K562 (cell line): ENCODE measurements around the gene PRPF8. TPM values are rescaled to one million over a fixed set of nuclear protein-coding genes. Genes with fewer than 3 reads are reported as not detected.

Experiments
- ETS2 ChIP-seq: IDR thresholded peaks from 2 replicates; pipeline ENCODE4 v1.6.1; 2016; ENCODE audit warnings: borderline replicate concordance, missing genetic modification characterization, mild to moderate bottlenecking, moderate library complexity, missing compliant biosample characterization; ENCODE audit not compliant: poor library complexity, severe bottlenecking
- FOXM1 ChIP-seq, 2 experiments: fragments of 450-650 bp in 1 of 2; sonication (generic) in 1 of 2; formaldehyde crosslinking in 1 of 2; IDR thresholded peaks; 2 replicates each; pipeline versions ENCODE4 v1.6.1 to v1.9.0; 2017 to 2022; ENCODE audit warnings: low read depth in 2 of 2, mild to moderate bottlenecking in 2 of 2, missing genetic modification reagents in 1 of 2, moderate library complexity in 1 of 2
- HDAC1 ChIP-seq, 2 experiments: fragments of 450-650 bp; IDR thresholded peaks; 2 replicates each; pipeline ENCODE4 v1.6.1; 2016 to 2017; ENCODE audit warnings: inconsistent platforms in 1 of 2, mild to moderate bottlenecking in 1 of 2, moderate library complexity in 1 of 2
- KLF1 ChIP-seq: fragments of 450-650 bp; IDR thresholded peaks from 2 replicates; pipeline ENCODE4 v1.6.1; 2016; ENCODE audit warnings: missing genetic modification characterization, missing compliant biosample characterization
- MAZ ChIP-seq, 2 experiments: fragments of 450-650 bp in 1 of 2; sonication (generic) in 1 of 2; formaldehyde crosslinking; IDR thresholded peaks in 1 of 2; conservative IDR thresholded peaks in 1 of 2; 2 replicates each; pipeline versions ENCODE4 v1.4.0 to v1.5.0; 2020; ENCODE audit warnings: mild to moderate bottlenecking in 1 of 2, missing genetic modification reagents in 1 of 2
- RBBP5 ChIP-seq: fragments of 200-600 bp; sonication (generic); IDR thresholded peaks from 2 replicates; pipeline ENCODE4 v1.6.1; 2012; ENCODE audit warnings: borderline replicate concordance, mild to moderate bottlenecking, low read length, control low read depth, inconsistent platforms; ENCODE audit not compliant: insufficient read depth, poor library complexity, severe bottlenecking
- RCOR1 ChIP-seq, 2 experiments: IDR thresholded peaks; 2 replicates each; pipeline ENCODE4 v1.6.1; 2012; ENCODE audit warnings: low read depth in 2 of 2, low read length in 2 of 2, borderline replicate concordance in 1 of 2, improper control_type of control experiment in 1 of 2
- TAF1 ChIP-seq: IDR thresholded peaks from 2 replicates; pipeline ENCODE4 v1.6.1; 2011; ENCODE audit warnings: mild to moderate bottlenecking, low read length, moderate library complexity; ENCODE audit not compliant: insufficient read depth, control insufficient read depth, severe bottlenecking; ENCODE audit errors: extremely low read depth
- ZNF134 ChIP-seq: fragments of 250-450 bp; sonication (Bioruptor Pico); conservative IDR thresholded peaks from 2 replicates; pipeline ENCODE4 v1.4.0; 2020
- polyA plus RNA-seq, 8 experiments: library from polyadenylated mRNA; depleted of rRNA in 4 of 8; stranded (reverse) in 5 of 8; unstranded in 3 of 8; fragments of >200 nt; fragmentation: Nextera tagmentation in 2 of 8; fragmentation: Illumina TruSeq in 1 of 8; extraction: Ambion mirVana in 2 of 8; extraction: Trizol in 1 of 8; gene quantifications; 2 replicates each; pipeline versions ENCODE4 v1.2.1 to v1.2.3, GENCODE V29; 2011 to 2014; ENCODE audit warnings: inconsistent platforms in 1 of 8, missing spikeins in 1 of 8
- total RNA-seq, 7 experiments: library from RNA; depleted of rRNA in 6 of 7; stranded (reverse); fragments of >200 nt in 6 of 7; fragmentation: Illumina TruSeq in 2 of 7; extraction: Trizol in 2 of 7; gene quantifications; 2 replicates each; pipeline versions ENCODE4 v1.2.1 to v1.2.3, GENCODE V29; 2011 to 2021; ENCODE audit warnings: low replicate concordance in 1 of 7
- TF ChIP-seq, protein P1 (sequence below), 2 experiments: fragments of 450-650 bp in 1 of 2; sonication (generic) in 1 of 2; formaldehyde crosslinking in 1 of 2; IDR thresholded peaks; 2 replicates each; pipeline versions ENCODE4 v1.7.1 to v1.9.0; 2016 to 2022; ENCODE audit warnings: inconsistent platforms in 1 of 2, mild to moderate bottlenecking in 1 of 2, missing genetic modification reagents in 1 of 2
- TF ChIP-seq, protein P2 (sequence below), 2 experiments: IDR thresholded peaks; 2 replicates each; pipeline ENCODE4 v1.6.1; 2011; ENCODE audit warnings: borderline replicate concordance in 1 of 2, control low read depth in 1 of 2, low read depth in 1 of 2, low read length in 1 of 2, mild to moderate bottlenecking in 1 of 2, mixed read lengths in 1 of 2, moderate library complexity in 1 of 2; ENCODE audit not compliant: insufficient read depth in 1 of 2, insufficient read length in 1 of 2, poor library complexity in 1 of 2, severe bottlenecking in 1 of 2; ENCODE audit errors: extremely low read depth in 1 of 2
- TF ChIP-seq, protein P3 (sequence below), 2 experiments: fragments of 200-800 bp in 1 of 2; sonication (Bioruptor generic) in 1 of 2; sonication (generic) in 1 of 2; formaldehyde crosslinking in 1 of 2; IDR thresholded peaks in 1 of 2; conservative IDR thresholded peaks in 1 of 2; 2 replicates each; pipeline versions ENCODE4 v1.5.0 to v1.6.1; 2016 to 2020; ENCODE audit warnings: missing compliant biosample characterization in 1 of 2, missing genetic modification characterization in 1 of 2, missing genetic modification reagents in 1 of 2

Gene PRPF8
- total and polyA plus RNA-seq, 9 of the 15 experiments (the other 6 are each of a cell fraction or from before 2014, with no cell fraction given), result 64.3 to 294 (median 85.9) TPM

DNA sequence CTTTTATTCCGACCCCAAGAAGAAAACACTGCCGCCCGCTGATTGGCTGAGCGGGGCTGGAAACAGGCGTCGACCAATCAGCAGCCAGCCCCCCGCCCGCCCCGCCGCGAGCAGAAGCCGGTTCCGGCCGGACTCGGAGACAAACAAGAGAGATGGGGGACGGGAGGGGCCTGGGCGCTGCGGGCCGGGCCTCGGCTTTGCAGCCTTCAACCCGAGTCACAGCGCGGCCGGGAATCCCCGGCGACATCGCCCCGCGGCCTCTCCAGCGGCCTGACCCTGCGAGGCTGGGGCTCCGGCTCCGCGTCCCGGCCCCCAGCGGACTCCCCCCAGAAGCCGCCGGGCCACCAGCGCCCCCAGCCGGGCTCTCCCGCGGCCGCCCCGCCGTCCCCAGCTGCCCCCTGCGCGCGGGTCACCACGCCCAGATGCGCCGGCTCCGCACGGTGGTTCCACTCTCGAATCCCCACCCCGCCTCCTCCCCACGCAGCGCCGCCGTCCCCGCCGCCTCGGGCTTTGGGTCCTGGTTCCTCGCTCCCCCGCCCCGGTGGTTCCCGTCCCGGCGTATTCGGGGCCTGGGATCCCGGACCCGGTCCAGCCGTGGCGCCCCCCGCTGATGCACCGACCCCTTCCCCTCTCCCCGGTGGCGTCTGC lies 55.7 kb downstream of the PRPF8 start (continued):
- TF ChIP-seq, protein P1, sequence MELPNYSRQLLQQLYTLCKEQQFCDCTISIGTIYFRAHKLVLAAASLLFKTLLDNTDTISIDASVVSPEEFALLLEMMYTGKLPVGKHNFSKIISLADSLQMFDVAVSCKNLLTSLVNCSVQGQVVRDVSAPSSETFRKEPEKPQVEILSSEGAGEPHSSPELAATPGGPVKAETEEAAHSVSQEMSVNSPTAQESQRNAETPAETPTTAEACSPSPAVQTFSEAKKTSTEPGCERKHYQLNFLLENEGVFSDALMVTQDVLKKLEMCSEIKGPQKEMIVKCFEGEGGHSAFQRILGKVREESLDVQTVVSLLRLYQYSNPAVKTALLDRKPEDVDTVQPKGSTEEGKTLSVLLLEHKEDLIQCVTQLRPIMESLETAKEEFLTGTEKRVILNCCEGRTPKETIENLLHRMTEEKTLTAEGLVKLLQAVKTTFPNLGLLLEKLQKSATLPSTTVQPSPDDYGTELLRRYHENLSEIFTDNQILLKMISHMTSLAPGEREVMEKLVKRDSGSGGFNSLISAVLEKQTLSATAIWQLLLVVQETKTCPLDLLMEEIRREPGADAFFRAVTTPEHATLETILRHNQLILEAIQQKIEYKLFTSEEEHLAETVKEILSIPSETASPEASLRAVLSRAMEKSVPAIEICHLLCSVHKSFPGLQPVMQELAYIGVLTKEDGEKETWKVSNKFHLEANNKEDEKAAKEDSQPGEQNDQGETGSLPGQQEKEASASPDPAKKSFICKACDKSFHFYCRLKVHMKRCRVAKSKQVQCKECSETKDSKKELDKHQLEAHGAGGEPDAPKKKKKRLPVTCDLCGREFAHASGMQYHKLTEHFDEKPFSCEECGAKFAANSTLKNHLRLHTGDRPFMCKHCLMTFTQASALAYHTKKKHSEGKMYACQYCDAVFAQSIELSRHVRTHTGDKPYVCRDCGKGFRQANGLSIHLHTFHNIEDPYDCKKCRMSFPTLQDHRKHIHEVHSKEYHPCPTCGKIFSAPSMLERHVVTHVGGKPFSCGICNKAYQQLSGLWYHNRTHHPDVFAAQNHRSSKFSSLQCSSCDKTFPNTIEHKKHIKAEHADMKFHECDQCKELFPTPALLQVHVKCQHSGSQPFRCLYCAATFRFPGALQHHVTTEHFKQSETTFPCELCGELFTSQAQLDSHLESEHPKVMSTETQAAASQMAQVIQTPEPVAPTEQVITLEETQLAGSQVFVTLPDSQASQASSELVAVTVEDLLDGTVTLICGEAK (IDR thresholded peaks at IDR 0.05), result no peak
- TF ChIP-seq, protein P1 (CRISPR knock-in tag; IDR thresholded peaks at IDR 0.05), result no peak
- peak; percentile 75 to 84 for TF ChIP-seq MAZ (CRISPR knock-in tag; conservative IDR thresholded peaks at IDR 0.05 in 1 of 2, IDR thresholded peaks at IDR 0.05 in 1 of 2)
- TF ChIP-seq HDAC1 (IDR thresholded peaks at IDR 0.05), result no peak
- TF ChIP-seq RCOR1 (IDR thresholded peaks at IDR 0.05; ENCODE audit: borderline replicate concordance in 1 of 2, low read depth in 2 of 2, low read length in 2 of 2), result peak in 1 of 2 experiments; percentile 69; a peak in 1 of 4 replicates
- peak; percentile 26 for TF ChIP-seq TAF1
- TF ChIP-seq ETS2 (tag), result no peak
- no peak for TF ChIP-seq ZNF134
- TF ChIP-seq, protein P2, sequence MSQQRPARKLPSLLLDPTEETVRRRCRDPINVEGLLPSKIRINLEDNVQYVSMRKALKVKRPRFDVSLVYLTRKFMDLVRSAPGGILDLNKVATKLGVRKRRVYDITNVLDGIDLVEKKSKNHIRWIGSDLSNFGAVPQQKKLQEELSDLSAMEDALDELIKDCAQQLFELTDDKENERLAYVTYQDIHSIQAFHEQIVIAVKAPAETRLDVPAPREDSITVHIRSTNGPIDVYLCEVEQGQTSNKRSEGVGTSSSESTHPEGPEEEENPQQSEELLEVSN (IDR thresholded peaks at IDR 0.05; ENCODE audit: borderline replicate concordance in 1 of 2, extremely low read depth in 1 of 2, insufficient read depth in 1 of 2, insufficient read length in 1 of 2, low read depth in 1 of 2, low read length in 1 of 2, poor library complexity in 1 of 2, severe bottlenecking in 1 of 2), result peak in 1 of 2 experiments; percentile 40
- TF ChIP-seq, protein P3, sequence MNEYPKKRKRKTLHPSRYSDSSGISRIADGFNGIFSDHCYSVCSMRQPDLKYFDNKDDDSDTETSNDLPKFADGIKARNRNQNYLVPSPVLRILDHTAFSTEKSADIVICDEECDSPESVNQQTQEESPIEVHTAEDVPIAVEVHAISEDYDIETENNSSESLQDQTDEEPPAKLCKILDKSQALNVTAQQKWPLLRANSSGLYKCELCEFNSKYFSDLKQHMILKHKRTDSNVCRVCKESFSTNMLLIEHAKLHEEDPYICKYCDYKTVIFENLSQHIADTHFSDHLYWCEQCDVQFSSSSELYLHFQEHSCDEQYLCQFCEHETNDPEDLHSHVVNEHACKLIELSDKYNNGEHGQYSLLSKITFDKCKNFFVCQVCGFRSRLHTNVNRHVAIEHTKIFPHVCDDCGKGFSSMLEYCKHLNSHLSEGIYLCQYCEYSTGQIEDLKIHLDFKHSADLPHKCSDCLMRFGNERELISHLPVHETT (CRISPR knock-in tag; conservative IDR thresholded peaks at IDR 0.05 in 1 of 2, IDR thresholded peaks at IDR 0.05 in 1 of 2), result peak in 1 of 2 experiments; percentile 88; a peak in 2 of 4 replicates
- no peak for TF ChIP-seq RBBP5
- TF ChIP-seq FOXM1 (IDR thresholded peaks at IDR 0.05; ENCODE audit: low read depth), result no peak
- no peak for TF ChIP-seq FOXM1 (CRISPR knock-in tag; IDR thresholded peaks at IDR 0.05; ENCODE audit: low read depth)
- 0 out of 2 replicates have a peak, but pooled peaks have one; percentile 57 for TF ChIP-seq KLF1
